GM19438 (cell line): ENCODE data around the gene ZSCAN2.

Experiments used
- ATAC-seq: cut with Tn5 transposase; IDR thresholded peaks from one replicate; pipeline ENCODE4 v1.9.1; 2021; ENCODE audit warnings: low read depth; ENCODE audit not compliant: unreplicated experiment

The ZSCAN2 gene

GRCh38 chr15:84661001-84661400, 60.2 kb downstream of the ZSCAN2 start:
- no peak for ATAC-seq

GRCh38 chr15:84666373-84666772, 65.6 kb downstream of the ZSCAN2 start:
- no peak for ATAC-seq

- no peak for ATAC-seq
These were observed 67.6 kb downstream of the ZSCAN2 start for GRCh38 chr15:84668221-84668982.

GRCh38 chr15:84669726-84670125, 68.9 kb downstream of the ZSCAN2 start:
- no peak for ATAC-seq

- no peak for ATAC-seq
These were observed 70.4 kb downstream of the ZSCAN2 start for GRCh38 chr15:84671211-84671610.
